Colonic mucosa (tissue), 4 donors: ENCODE data around the gene ZNF691. TPM values are rescaled to one million over a fixed set of nuclear protein-coding genes. Genes with fewer than 3 reads are reported as not detected.

Experiments
- DNase-seq: peaks from one replicate; pipeline ENCODE4 v3.0.0-alpha.2; 2020
- H3K27ac ChIP-seq: fragments of 200-600 bp; one replicate; pipeline ENCODE4 v1.8.0; 2021
- H3K27me3 ChIP-seq: fragments of 200-600 bp; one replicate; pipeline ENCODE4 v1.8.0; 2021
- H3K36me3 ChIP-seq: fragments of 200-600 bp; one replicate; pipeline ENCODE4 v1.8.0; 2021
- H3K4me1 ChIP-seq: fragments of 200-600 bp; one replicate; pipeline ENCODE4 v1.8.0; 2021; ENCODE audit warnings: mild to moderate bottlenecking
- H3K4me3 ChIP-seq: fragments of 200-600 bp; one replicate; pipeline ENCODE4 v1.8.0; 2021
- H3K9ac ChIP-seq, 2 donors: one replicate each; pipeline ENCODE4 v1.7.0; 2013; ENCODE audit warnings: control low read depth in 2 of 2, low read depth in 2 of 2, low read length in 2 of 2
- H3K9me3 ChIP-seq: fragments of 200-600 bp; one replicate; pipeline ENCODE4 v1.8.0; 2021
- CTCF ChIP-seq: fragments of 200-600 bp; IDR thresholded peaks from one replicate; pipeline ENCODE4 v1.8.0; 2022; ENCODE audit warnings: antibody characterized with exemption, mild to moderate bottlenecking
- intact Hi-C: fragments of 100-400 bp; cut with DNase I; formaldehyde crosslinking; loops from one replicate; pipeline ENCODE4 v1.14.1; 2022
- total RNA-seq, 2 donors: library from RNA; stranded (reverse); fragmentation: NEBNext Ultra II Directional in 1 of 2; extraction: Animal tissue kit (Norgen Biotek cat#: 25700) in 1 of 2; gene quantifications; one replicate each; pipeline ENCODE4 v1.2.1, GENCODE V29; 2021
- donor health status: healthy.
- donor health status: DM: no; HTN: no; CAD: no.
- donor health status: DM: no; HTN: no; CAD: no.

ZNF691 gene
- total RNA-seq, 2 donors from 2014 or later, result 5.1 to 6.2 TPM

- Histone ChIP-seq H3K4me1 (no peaks in the 10 kb centered on the region), H3K36me3 (no peaks in the 10 kb centered on the region), H3K4me3 (no peak overlapping the region), H3K27ac (no peak overlapping the region), H3K9me3 (no peaks in the 10 kb centered on the region), H3K9ac (no peak overlapping the region), H3K27me3 (no peaks in the 10 kb centered on the region)
- intact Hi-C loops, result no loop called here
- TF ChIP-seq CTCF, result no peak
- DNase-seq, result no peak
Observed at GRCh38 chr1:42833981-42834380, 12.4 kb upstream of the ZNF691 start.

DNA sequence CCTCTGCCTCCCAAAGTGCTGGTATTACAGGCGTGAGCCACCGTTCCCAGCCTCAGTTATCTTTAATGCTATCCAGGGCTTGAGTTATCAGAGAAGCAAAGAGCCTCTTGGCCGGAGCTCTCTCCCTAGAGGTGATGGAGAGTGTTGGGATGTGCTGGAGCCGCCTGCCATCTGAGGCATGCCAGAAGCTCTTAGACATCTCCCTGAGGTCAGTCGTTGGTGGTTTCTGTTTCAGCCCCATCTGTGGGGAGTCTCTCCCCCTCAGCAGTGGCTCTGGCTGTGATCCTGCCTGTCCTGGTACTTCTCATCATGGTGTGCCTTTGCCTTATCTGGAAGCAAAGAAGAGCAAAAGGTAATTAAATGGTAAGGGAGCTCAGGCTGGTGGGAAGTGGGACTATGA lies 11.6 kb upstream of the ZNF691 start:
- no peaks in the 10 kb centered on the region for H3K27me3 ChIP-seq
- DNase-seq, result no peak
- no peaks in the 10 kb centered on the region for H3K36me3 ChIP-seq
- no peak for TF ChIP-seq CTCF
- H3K27ac ChIP-seq, result no peak overlapping the region
- no peak overlapping the region for H3K9ac ChIP-seq
- no peak overlapping the region for H3K4me3 ChIP-seq
- intact Hi-C loops, result no loop called here
- no peaks in the 10 kb centered on the region for H3K4me1 ChIP-seq
- H3K9me3 ChIP-seq, result no peaks in the 10 kb centered on the region

DNA sequence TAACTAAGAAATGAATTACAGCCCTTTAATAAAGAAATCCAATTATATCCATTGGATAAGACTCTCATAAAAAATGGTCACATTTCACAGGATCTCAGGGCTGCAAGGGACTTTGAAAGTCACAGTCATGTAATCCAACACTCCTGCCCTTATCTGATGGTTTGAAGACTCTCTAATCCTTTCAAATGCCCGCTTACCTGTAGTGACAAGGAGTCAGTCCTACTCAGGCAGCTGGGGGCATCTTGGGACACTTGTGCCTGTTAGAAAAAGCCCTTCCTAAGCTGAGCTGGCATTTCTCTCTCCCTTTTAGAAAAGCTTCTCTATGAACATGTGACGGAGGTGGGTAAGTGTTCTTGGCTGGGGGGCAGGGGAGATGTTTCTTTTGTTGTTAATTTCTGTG lies 11.0 kb upstream of the ZNF691 start:
- Histone ChIP-seq H3K9ac (no peak overlapping the region), H3K27me3 (no peaks in the 10 kb centered on the region), H3K9me3 (no peaks in the 10 kb centered on the region), H3K36me3 (no peaks in the 10 kb centered on the region), H3K4me1 (no peaks in the 10 kb centered on the region), H3K4me3 (no peak overlapping the region), H3K27ac (no peak overlapping the region)
- no peak for DNase-seq
- intact Hi-C loops, result no loop called here
- TF ChIP-seq CTCF, result no peak

DNA sequence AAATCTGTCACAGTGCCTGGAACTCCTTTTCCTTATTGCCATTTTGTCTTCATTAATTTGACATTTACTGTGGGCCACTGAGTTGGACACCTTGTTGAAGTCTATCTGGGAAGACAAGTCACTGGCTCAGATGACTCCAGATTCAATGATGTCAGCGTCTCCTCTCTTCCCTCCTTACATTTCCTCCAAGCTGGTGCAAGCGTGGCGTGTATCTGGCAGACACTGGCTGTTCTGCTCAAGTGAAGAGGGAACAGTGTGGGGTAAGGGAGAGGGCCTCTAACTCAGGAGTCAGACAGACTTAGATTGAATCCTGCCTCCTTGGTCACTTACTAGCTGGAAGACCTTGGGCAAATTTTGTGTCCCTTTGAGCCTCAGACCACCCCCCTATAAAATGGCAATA lies 8.7 kb upstream of the ZNF691 start:
- intact Hi-C loops, result no loop called here
- Histone ChIP-seq H3K27ac (no peak overlapping the region), H3K9me3 (no peaks in the 10 kb centered on the region), H3K4me3 (no peak overlapping the region), H3K4me1 (no peaks in the 10 kb centered on the region), H3K36me3 (no peaks in the 10 kb centered on the region), H3K9ac (no peak overlapping the region), H3K27me3 (no peaks in the 10 kb centered on the region)
- TF ChIP-seq CTCF, result no peak
- no peak for DNase-seq

- Histone ChIP-seq H3K27ac (no peak overlapping the region), H3K4me3 (no peak overlapping the region), H3K4me1 (no peaks in the 10 kb centered on the region), H3K9ac (no peak overlapping the region), H3K27me3 (no peaks in the 10 kb centered on the region), H3K36me3 (no peaks in the 10 kb centered on the region), H3K9me3 (no peaks in the 10 kb centered on the region)
- intact Hi-C loops, result no loop called here
- no peak for TF ChIP-seq CTCF
- no peak for DNase-seq
Observed at GRCh38 chr1:42838482-42839190, 7.8 kb upstream of the ZNF691 start.
